ENCODE measurements around the gene HAPSTR1. TPM values are rescaled to one million over a fixed set of nuclear protein-coding genes. Genes with fewer than 3 reads are reported as not detected.

Gene HAPSTR1
- total and polyA plus RNA-seq, 2 of the 4 experiments (the other 2 are of a cell fraction) = 22.2 to 56.5 TPM

DNA sequence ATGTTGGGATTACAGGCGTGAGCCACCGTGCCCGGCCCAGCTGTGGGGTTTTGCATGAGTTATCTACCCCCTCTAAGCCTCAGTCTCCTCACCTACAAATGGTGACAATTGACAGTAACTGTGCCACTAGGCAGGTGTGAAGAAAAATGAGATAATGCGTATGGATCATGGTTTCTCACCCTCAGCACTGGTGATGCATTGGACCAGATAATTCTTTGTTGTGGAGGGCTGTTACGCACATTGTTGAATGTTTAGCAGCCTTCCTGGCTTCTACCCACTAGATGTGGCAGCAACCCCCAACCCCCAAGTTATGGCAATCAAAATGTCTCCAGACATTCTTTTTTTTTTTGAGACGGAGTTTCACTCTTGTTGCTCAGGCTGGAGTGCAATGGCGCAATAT lies 9.0 kb upstream of the HAPSTR1 start:
- H3K14ac ChIP-seq (replicated peaks; ENCODE audit: low read depth, low read length) = no peak overlapping the region
- DNase-seq (no peak), ATAC-seq (ENCODE audit: low read depth) (no peak)
- H3K4me2 ChIP-seq (ENCODE audit: low read depth, low read length) = no peak overlapping the region
- peak overlapping the region; percentile 51; the same call in 1 of the 2 replicates for H2AK5ac ChIP-seq (ENCODE audit: low read depth, low read length)
- no peak overlapping the region for H4K91ac ChIP-seq (ENCODE audit: insufficient read depth, low read depth, low read length)
- no peak overlapping the region for H3K18ac ChIP-seq (ENCODE audit: low read depth, low read length)
- H2AFZ ChIP-seq (replicated peaks; ENCODE audit: low read length, poor library complexity) = no peak overlapping the region
- H3K4me3 ChIP-seq (ENCODE audit: insufficient read depth, low read depth, low read length) = no peak overlapping the region
- no peak overlapping the region for H3K23ac ChIP-seq (ENCODE audit: low read depth, low read length)
- CTCF ChIA-PET = no interaction called here
- in situ Hi-C loops (cut with MboI; ENCODE audit: low sequenced_read_pairs) = no loop called here
- no peak overlapping the region for H4K8ac ChIP-seq (ENCODE audit: low read depth in 2 of 2, low read length in 2 of 2)
- dilution Hi-C loops (cut with HindIII; ENCODE audit: low sequenced_read_pairs, unreplicated experiment) = no loop called here
- no peak overlapping the region for H3K27ac ChIP-seq (ENCODE audit: insufficient read depth, low read length)
- H4K5ac ChIP-seq (ENCODE audit: low read depth, low read length) = no peak overlapping the region
- no peak overlapping the region for H3K4ac ChIP-seq (ENCODE audit: low read depth, low read length)
- H2AK9ac ChIP-seq (replicated peaks; ENCODE audit: low read depth, low read length, poor library complexity) = no peak overlapping the region
- peaks cover 3% of the 10 kb centered on the region for H3K4me1 ChIP-seq (ENCODE audit: control insufficient read depth, insufficient read depth, low read length)
- no peaks in the 10 kb centered on the region for H3K9me3 ChIP-seq (ENCODE audit: control insufficient read depth, insufficient read depth, low read length)
- TF ChIP-seq CEBPB (IDR thresholded peaks at IDR 0.05; ENCODE audit: low read depth, low read length) (no peak), SMC3 (IDR thresholded peaks at IDR 0.05; ENCODE audit: low read depth, low read length) (no peak), RAD21 (IDR thresholded peaks at IDR 0.05; ENCODE audit: low read length) (no peak), MAFK (IDR thresholded peaks at IDR 0.05; ENCODE audit: low read depth, low read length) (no peak), CHD1 (IDR thresholded peaks at IDR 0.05; ENCODE audit: low read depth, low read length) (no peak), POLR2A (IDR thresholded peaks at IDR 0.05; ENCODE audit: low read depth, low read length) (no peak), BHLHE40 (IDR thresholded peaks at IDR 0.05; ENCODE audit: low read depth, low read length) (no peak), FOS (IDR thresholded peaks at IDR 0.05; ENCODE audit: low read depth, low read length) (no peak), RCOR1 (IDR thresholded peaks at IDR 0.05; ENCODE audit: insufficient replicate concordance, low read length) (no peak), NFE2L2 (IDR thresholded peaks at IDR 0.05; ENCODE audit: low read depth, low read length) (no peak)
- TF ChIP-seq, protein P1, sequence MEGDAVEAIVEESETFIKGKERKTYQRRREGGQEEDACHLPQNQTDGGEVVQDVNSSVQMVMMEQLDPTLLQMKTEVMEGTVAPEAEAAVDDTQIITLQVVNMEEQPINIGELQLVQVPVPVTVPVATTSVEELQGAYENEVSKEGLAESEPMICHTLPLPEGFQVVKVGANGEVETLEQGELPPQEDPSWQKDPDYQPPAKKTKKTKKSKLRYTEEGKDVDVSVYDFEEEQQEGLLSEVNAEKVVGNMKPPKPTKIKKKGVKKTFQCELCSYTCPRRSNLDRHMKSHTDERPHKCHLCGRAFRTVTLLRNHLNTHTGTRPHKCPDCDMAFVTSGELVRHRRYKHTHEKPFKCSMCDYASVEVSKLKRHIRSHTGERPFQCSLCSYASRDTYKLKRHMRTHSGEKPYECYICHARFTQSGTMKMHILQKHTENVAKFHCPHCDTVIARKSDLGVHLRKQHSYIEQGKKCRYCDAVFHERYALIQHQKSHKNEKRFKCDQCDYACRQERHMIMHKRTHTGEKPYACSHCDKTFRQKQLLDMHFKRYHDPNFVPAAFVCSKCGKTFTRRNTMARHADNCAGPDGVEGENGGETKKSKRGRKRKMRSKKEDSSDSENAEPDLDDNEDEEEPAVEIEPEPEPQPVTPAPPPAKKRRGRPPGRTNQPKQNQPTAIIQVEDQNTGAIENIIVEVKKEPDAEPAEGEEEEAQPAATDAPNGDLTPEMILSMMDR (conservative IDR thresholded peaks at IDR 0.05; ENCODE audit: low read depth, low read length) = no peak
- TF ChIP-seq, protein P2, sequence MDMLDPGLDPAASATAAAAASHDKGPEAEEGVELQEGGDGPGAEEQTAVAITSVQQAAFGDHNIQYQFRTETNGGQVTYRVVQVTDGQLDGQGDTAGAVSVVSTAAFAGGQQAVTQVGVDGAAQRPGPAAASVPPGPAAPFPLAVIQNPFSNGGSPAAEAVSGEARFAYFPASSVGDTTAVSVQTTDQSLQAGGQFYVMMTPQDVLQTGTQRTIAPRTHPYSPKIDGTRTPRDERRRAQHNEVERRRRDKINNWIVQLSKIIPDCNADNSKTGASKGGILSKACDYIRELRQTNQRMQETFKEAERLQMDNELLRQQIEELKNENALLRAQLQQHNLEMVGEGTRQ (IDR thresholded peaks at IDR 0.05; ENCODE audit: low read depth, low read length) = no peak
- TF ChIP-seq, protein P3, sequence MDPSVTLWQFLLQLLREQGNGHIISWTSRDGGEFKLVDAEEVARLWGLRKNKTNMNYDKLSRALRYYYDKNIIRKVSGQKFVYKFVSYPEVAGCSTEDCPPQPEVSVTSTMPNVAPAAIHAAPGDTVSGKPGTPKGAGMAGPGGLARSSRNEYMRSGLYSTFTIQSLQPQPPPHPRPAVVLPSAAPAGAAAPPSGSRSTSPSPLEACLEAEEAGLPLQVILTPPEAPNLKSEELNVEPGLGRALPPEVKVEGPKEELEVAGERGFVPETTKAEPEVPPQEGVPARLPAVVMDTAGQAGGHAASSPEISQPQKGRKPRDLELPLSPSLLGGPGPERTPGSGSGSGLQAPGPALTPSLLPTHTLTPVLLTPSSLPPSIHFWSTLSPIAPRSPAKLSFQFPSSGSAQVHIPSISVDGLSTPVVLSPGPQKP (IDR thresholded peaks at IDR 0.05; ENCODE audit: borderline replicate concordance, low read depth, low read length) = no peak
- 0 out of 2 replicates have a peak overlapping the region, but pooled peaks have one; percentile 19 for H2BK120ac ChIP-seq (ENCODE audit: low read depth, low read length)
- no peaks in the 10 kb centered on the region for H3K36me3 ChIP-seq (ENCODE audit: control insufficient read depth, insufficient read depth, low read length)
- intact Hi-C loops (cut with micrococcal nuclease) = no loop called here
- POLR2A ChIA-PET (ENCODE audit: unreplicated experiment) = no interaction called here
- no peak overlapping the region for H3K56ac ChIP-seq (ENCODE audit: extremely low read depth, insufficient read depth, low read length)
- peaks cover 0 to 3% of the 10 kb centered on the region in 2 experiments; a peak in 1 of 4 replicates for H3K79me1 ChIP-seq (ENCODE audit: low read depth in 1 of 2, low read length in 2 of 2)
- H3K9me1 ChIP-seq (ENCODE audit: insufficient read depth, low read length) = 0 out of 2 replicates have a peak, but pooled peaks cover 3% of the 10 kb centered on the region
- no peaks in the 10 kb centered on the region for H3K27me3 ChIP-seq (ENCODE audit: control insufficient read depth, insufficient read depth, low read length)
- no TSS peak for BruUV-seq (replicated peaks)
- WGBS, 2 experiments (ENCODE audit: extremely low coverage in 2 of 2, insufficient read length in 1 of 2) = no CpG with 5 or more reads among the region's 7 CpGs
- H2BK20ac ChIP-seq (ENCODE audit: low read depth, low read length) = no peak overlapping the region
- no peak overlapping the region for H3K9ac ChIP-seq (ENCODE audit: low read depth, low read length)
- H2BK5ac ChIP-seq (ENCODE audit: low read depth, low read length, poor library complexity, severe bottlenecking) = no peak overlapping the region
- H4K20me1 ChIP-seq (ENCODE audit: insufficient read depth, low read length) = no peaks in the 10 kb centered on the region
- peak overlapping the region; percentile 7; the same call in 1 of the 3 replicates for H2BK15ac ChIP-seq (ENCODE audit: low read depth, low read length)

Data from IMR-90 (cell line).